ENCODE data around the gene ALX4. TPM values are rescaled to one million over a fixed set of nuclear protein-coding genes. Genes with fewer than 3 reads are reported as not detected.

The ALX4 gene
- total and polyA plus RNA-seq, 2 donors from 2014 or later: 0.09 to 0.16 TPM

DNA sequence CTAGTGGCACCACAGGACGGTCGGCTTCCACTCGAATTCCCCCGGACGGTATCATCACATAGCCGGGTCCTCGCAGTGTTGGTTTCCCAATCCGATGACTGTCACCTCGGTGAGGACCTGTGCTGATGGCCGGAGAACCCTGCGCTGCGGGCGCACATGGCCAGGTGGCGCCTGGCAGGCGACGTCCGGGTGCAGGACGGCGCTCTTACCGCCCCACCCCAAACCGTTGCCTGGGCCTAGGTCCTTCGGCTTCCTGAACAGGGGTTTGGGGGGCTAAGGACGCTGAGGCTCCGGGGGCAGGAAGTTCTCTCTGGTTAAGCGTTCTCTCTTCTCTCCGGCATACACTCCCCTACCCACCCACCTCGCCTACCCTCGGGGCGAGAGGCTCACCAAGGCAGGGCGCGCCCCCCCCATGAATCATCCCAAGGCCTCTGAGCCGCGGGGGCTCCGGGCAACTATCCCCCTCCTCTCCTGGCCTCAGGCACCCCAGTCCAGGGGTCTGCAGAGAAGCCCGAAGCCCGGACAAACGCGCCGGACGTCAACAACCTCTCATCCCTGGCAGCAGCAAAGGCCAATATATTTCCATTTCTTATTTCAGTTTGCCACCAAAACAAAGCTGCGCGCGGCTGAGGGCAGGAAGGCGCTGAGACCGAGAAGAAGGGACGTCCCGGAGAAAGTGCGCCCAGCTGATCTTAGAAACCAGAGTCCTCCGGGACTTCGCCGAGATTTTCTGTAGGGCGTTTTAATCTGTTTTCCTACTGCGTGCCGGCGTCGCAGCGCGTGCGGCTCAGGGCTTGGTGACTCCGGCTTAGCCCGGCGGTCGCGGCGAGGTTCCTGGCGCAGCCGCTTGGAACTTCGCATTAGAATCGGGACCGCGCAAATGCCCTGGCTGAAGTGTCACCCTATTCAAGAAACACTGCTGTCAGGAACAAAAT, 5.6 kb downstream of the ALX4 start:
- TF ChIP-seq, protein P1, sequence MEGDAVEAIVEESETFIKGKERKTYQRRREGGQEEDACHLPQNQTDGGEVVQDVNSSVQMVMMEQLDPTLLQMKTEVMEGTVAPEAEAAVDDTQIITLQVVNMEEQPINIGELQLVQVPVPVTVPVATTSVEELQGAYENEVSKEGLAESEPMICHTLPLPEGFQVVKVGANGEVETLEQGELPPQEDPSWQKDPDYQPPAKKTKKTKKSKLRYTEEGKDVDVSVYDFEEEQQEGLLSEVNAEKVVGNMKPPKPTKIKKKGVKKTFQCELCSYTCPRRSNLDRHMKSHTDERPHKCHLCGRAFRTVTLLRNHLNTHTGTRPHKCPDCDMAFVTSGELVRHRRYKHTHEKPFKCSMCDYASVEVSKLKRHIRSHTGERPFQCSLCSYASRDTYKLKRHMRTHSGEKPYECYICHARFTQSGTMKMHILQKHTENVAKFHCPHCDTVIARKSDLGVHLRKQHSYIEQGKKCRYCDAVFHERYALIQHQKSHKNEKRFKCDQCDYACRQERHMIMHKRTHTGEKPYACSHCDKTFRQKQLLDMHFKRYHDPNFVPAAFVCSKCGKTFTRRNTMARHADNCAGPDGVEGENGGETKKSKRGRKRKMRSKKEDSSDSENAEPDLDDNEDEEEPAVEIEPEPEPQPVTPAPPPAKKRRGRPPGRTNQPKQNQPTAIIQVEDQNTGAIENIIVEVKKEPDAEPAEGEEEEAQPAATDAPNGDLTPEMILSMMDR (IDR thresholded peaks at IDR 0.05; ENCODE audit: borderline replicate concordance, extremely low read depth, insufficient read depth): no peak
- Histone ChIP-seq H3K4me3 (ENCODE audit: low read length in 3 of 3) (peak overlapping the region in 1 of 3 donors; percentile 27), H3K9ac (ENCODE audit: low read length in 3 of 3) (no peak overlapping the region), H3K27me3 (ENCODE audit: control insufficient read depth, insufficient read depth, low read length) (peaks cover 65% of the 10 kb centered on the region), H3K27ac (ENCODE audit: low read depth in 2 of 2, low read length in 2 of 2) (no peak overlapping the region), H3K4me1 (ENCODE audit: control insufficient read depth in 2 of 3, insufficient read depth in 2 of 3, low read depth in 1 of 3, low read length in 3 of 3) (peaks cover 0 to 7% (median 0%) of the 10 kb centered on the region in 3 donors), H3K9me3 (ENCODE audit: control insufficient read depth in 2 of 3, insufficient read depth in 1 of 3, low read length in 3 of 3) (no peaks in the 10 kb centered on the region), H3K36me3 (ENCODE audit: control insufficient read depth in 2 of 3, insufficient read depth in 3 of 3, low read length in 3 of 3) (no peaks in the 10 kb centered on the region)
- intact Hi-C loops (cut with DNase I): no loop called here
- DNase-seq: peak in 4 of 5 donors; percentile 49 to 63 (median 50)
- no peak for FAIRE-seq

DNA sequence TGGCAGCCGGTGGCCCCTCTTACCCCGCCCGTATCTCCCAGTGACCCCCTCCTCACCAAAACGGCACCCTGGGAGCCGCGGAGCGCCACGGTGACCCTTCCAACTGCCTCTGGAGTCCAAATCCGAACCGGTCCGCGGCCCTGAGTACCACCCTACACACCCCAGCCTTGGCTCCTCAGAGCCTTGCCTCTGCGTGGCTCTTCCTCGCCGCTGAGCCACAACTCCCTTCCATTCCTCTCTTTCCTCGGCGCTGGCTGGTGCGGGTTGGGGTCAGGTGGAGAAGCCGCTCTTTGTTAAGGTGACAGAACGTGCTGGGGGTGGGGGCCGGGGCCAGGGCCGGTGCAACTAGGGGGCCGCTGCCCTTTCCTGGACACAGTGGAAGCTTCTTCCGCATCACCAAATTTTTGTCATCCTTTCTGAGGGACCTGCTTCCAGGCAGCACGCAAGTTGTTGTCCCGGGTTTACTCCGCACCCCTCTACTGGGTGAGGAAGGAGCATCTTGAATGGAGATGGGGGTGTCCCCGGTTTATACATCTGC, 6.5 kb downstream of the ALX4 start:
- no peaks in the 10 kb centered on the region for H3K9me3 ChIP-seq (ENCODE audit: control insufficient read depth in 2 of 3, insufficient read depth in 1 of 3, low read length in 3 of 3)
- no peak for DNase-seq
- peaks cover 58% of the 10 kb centered on the region for H3K27me3 ChIP-seq (ENCODE audit: control insufficient read depth, insufficient read depth, low read length)
- no peaks in the 10 kb centered on the region for H3K36me3 ChIP-seq (ENCODE audit: control insufficient read depth in 2 of 3, insufficient read depth in 3 of 3, low read length in 3 of 3)
- FAIRE-seq: no peak
- intact Hi-C loops (cut with DNase I): no loop called here
- TF ChIP-seq, protein P1 (IDR thresholded peaks at IDR 0.05; ENCODE audit: borderline replicate concordance, extremely low read depth, insufficient read depth): no peak
- peaks cover 0 to 4% (median 0%) of the 10 kb centered on the region in 3 donors for H3K4me1 ChIP-seq (ENCODE audit: control insufficient read depth in 2 of 3, insufficient read depth in 2 of 3, low read depth in 1 of 3, low read length in 3 of 3)
- no peak overlapping the region for H3K9ac ChIP-seq (ENCODE audit: low read length in 3 of 3)
- no peak overlapping the region for H3K27ac ChIP-seq (ENCODE audit: low read depth in 2 of 2, low read length in 2 of 2)
- H3K4me3 ChIP-seq (ENCODE audit: low read length in 3 of 3): no peak overlapping the region

DNA sequence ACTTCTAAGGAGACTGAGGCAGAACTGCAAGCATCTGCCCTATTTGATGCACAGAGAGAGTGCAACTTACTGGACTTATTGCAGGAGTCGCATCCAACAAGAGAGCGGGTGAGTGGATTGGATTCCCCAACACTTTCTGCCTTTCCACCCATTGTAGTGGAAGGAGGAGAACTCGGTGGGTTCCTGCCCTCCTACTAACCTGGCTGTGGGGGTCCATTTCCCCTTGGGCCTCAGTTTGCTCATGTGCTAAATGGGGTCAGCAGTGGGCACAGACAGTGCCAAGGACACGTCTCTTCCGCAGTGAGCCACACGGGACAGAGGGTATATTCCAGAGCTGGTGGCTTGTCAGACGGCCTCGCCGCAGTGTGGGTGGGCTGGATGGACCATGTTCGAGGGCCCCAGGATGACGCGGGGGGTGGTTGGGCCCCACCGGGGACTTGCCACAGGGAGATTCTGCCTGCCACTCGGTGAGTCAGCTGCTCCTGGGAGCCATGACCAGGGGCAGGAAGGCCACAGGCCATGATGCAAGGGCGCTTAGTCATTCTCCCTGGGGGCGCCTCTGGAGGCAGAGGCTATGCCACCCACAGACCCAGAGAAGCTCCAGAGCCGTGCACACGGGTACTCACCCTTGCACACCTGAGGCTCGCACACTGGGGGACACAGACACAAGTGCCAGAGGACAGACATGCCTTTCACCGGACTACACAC, 8.2 kb downstream of the ALX4 start:
- Histone ChIP-seq H3K27ac (ENCODE audit: low read depth in 2 of 2, low read length in 2 of 2) (no peak overlapping the region), H3K9me3 (ENCODE audit: control insufficient read depth in 2 of 3, insufficient read depth in 1 of 3, low read length in 3 of 3) (no peaks in the 10 kb centered on the region), H3K4me1 (ENCODE audit: control insufficient read depth in 2 of 3, insufficient read depth in 2 of 3, low read depth in 1 of 3, low read length in 3 of 3) (peaks cover 0 to 4% (median 0%) of the 10 kb centered on the region in 3 donors), H3K27me3 (ENCODE audit: control insufficient read depth, insufficient read depth, low read length) (peaks cover 41% of the 10 kb centered on the region), H3K9ac (ENCODE audit: low read length in 3 of 3) (no peak overlapping the region), H3K4me3 (ENCODE audit: low read length in 3 of 3) (no peak overlapping the region), H3K36me3 (ENCODE audit: control insufficient read depth in 2 of 3, insufficient read depth in 3 of 3, low read length in 3 of 3) (no peaks in the 10 kb centered on the region)
- no peak for DNase-seq
- FAIRE-seq: no peak
- intact Hi-C loops (cut with DNase I): no loop called here
- TF ChIP-seq, protein P1 (IDR thresholded peaks at IDR 0.05; ENCODE audit: borderline replicate concordance, extremely low read depth, insufficient read depth): no peak
